ENCODE results near the gene ADGRG7.

ADGRG7 gene

GRCh38 chr3:100630664-100631063 is 21.3 kb downstream of the ADGRG7 start:
- no peaks in the 10 kb centered on the region for H3K79me2 ChIP-seq (ENCODE audit: insufficient read depth, low read depth)
- no peaks in the 10 kb centered on the region for H4K20me1 ChIP-seq (ENCODE audit: insufficient read depth)
- no peak for TF ChIP-seq CTCF (conservative IDR thresholded peaks at IDR 0.05; ENCODE audit: low read depth, low read length)
- no peaks in the 10 kb centered on the region for H3K36me3 ChIP-seq (ENCODE audit: insufficient read depth)
- H3K4me3 ChIP-seq (IDR thresholded peaks at IDR 0.05; ENCODE audit: insufficient read depth, low read depth, low read length), result no peak overlapping the region
- H3K27me3 ChIP-seq (ENCODE audit: insufficient read depth, low read depth), result no peaks in the 10 kb centered on the region
- no peak overlapping the region for H3K27ac ChIP-seq
- no peak overlapping the region for H3K4me2 ChIP-seq
- peaks cover 21% of the 10 kb centered on the region for H3K4me1 ChIP-seq (ENCODE audit: low read depth, poor library complexity, severe bottlenecking)
- H3K9ac ChIP-seq, result no peak overlapping the region
- H2AFZ ChIP-seq (ENCODE audit: low read depth), result no peak overlapping the region

DNA sequence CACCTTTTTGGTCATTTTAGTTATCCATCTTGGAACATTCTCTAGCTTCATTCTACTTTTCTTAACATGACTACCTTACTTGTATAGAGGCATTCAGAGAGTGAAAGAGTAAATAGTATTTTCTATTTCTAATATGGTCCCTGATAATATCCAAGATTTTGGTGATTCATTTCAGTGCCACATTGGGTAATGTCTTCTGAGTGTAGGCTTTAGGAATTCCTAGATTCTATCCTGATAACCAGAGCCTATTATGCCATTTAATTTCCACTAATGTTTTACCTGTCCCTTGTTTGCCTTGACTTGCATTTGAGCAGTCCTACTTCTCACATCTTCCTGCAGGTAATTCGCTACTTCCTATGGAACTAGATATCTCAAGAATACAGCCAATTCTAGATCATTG is 21.8 kb downstream of the ADGRG7 start:
- H3K27me3 ChIP-seq (ENCODE audit: insufficient read depth, low read depth), result no peaks in the 10 kb centered on the region
- TF ChIP-seq CTCF (conservative IDR thresholded peaks at IDR 0.05; ENCODE audit: low read depth, low read length), result no peak

DNA sequence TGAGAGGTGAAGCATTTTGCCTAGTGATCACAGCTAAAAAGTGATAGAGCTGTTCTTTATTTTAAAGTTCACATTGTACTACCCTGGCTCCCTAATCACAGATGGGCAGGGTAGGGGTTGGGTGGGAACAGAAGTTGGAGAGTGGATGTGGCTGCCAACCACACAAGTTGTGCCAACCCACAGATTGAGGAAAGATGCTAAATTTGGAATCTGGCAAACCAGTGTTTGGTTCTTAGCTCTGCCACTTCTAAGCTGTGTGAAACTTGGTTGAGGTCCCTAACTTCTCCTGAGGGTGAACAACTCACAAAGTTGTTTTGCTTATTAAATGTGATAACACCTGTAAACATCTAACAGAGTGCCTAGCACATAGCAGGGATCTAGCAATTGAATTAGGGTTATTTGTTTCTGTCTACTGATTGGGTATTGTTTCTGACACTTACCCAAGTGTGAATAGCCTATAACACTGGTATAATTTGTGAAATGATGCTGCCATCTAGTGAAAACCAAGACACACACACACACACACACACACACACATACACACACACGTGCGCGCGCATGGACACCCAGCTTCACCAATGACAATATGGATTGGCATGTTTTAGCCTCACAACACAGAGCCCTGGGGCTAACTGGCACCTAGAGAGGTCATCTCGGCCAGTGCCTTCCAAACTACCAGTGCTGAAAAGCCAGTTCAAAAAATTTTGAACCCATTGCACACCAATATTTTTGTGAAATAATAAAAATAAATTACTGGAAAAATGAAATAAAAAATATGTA is 25.3 kb downstream of the ADGRG7 start:
- Histone ChIP-seq H3K4me3 (IDR thresholded peaks at IDR 0.05; ENCODE audit: insufficient read depth, low read depth, low read length) (no peak overlapping the region), H2AFZ (ENCODE audit: low read depth) (peak overlapping the region; percentile 31; the same call in 1 of the 2 replicates), H4K20me1 (ENCODE audit: insufficient read depth) (no peaks in the 10 kb centered on the region), H3K27ac (no peak overlapping the region), H3K79me2 (ENCODE audit: insufficient read depth, low read depth) (no peaks in the 10 kb centered on the region), H3K36me3 (ENCODE audit: insufficient read depth) (no peaks in the 10 kb centered on the region), H3K4me2 (peak overlapping the region; percentile 34; the same call in 1 of the 2 replicates), H3K27me3 (ENCODE audit: insufficient read depth, low read depth) (no peaks in the 10 kb centered on the region), H3K4me1 (ENCODE audit: low read depth, poor library complexity, severe bottlenecking) (peaks cover 21% of the 10 kb centered on the region), H3K9ac (no peak overlapping the region)
- TF ChIP-seq CTCF (conservative IDR thresholded peaks at IDR 0.05; ENCODE audit: low read depth, low read length), result no peak

More for the DNA sequence above, 21.8 kb downstream of the ADGRG7 start:
- H2AFZ ChIP-seq (ENCODE audit: low read depth), result no peak overlapping the region
- H3K36me3 ChIP-seq (ENCODE audit: insufficient read depth), result no peaks in the 10 kb centered on the region
- H3K4me1 ChIP-seq (ENCODE audit: low read depth, poor library complexity, severe bottlenecking), result peaks cover 21% of the 10 kb centered on the region
- H3K79me2 ChIP-seq (ENCODE audit: insufficient read depth, low read depth), result no peaks in the 10 kb centered on the region
- H3K4me2 ChIP-seq, result no peak overlapping the region
- H4K20me1 ChIP-seq (ENCODE audit: insufficient read depth), result no peaks in the 10 kb centered on the region
- no peak overlapping the region for H3K9ac ChIP-seq
- no peak overlapping the region for H3K4me3 ChIP-seq (IDR thresholded peaks at IDR 0.05; ENCODE audit: insufficient read depth, low read depth, low read length)
- H3K27ac ChIP-seq, result no peak overlapping the region

DNA sequence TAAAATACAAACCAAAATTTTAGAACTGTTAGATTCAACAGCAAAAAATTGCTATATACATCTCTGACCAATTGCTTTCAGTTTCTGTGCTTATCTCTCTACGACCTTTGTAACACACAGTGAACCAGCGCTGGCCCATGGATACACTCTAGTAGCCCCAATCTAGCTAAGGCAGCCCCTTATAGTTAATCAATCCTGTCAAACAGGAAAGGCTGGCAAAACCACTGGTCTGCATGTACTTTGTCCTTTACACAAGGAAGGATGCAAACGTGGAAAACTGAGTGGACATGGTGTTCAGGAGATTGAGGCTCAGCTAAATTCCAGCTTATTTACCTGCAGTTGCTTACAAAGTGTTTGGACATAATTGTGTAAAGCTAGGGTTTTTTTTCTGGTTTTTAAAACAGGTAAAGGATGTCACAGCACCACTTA is 25.9 kb downstream of the ADGRG7 start:
- H3K4me3 ChIP-seq (IDR thresholded peaks at IDR 0.05; ENCODE audit: insufficient read depth, low read depth, low read length), result no peak overlapping the region
- peak overlapping the region; percentile 34; the same call in 1 of the 2 replicates for H3K4me2 ChIP-seq
- no peak overlapping the region for H2AFZ ChIP-seq (ENCODE audit: low read depth)
- H4K20me1 ChIP-seq (ENCODE audit: insufficient read depth), result no peaks in the 10 kb centered on the region
- no peaks in the 10 kb centered on the region for H3K79me2 ChIP-seq (ENCODE audit: insufficient read depth, low read depth)
- no peak overlapping the region for H3K27ac ChIP-seq
- TF ChIP-seq CTCF (conservative IDR thresholded peaks at IDR 0.05; ENCODE audit: low read depth, low read length), result no peak
- peaks cover 21% of the 10 kb centered on the region for H3K4me1 ChIP-seq (ENCODE audit: low read depth, poor library complexity, severe bottlenecking)
- no peaks in the 10 kb centered on the region for H3K36me3 ChIP-seq (ENCODE audit: insufficient read depth)
- no peak overlapping the region for H3K9ac ChIP-seq
- H3K27me3 ChIP-seq (ENCODE audit: insufficient read depth, low read depth), result no peaks in the 10 kb centered on the region
